Measurements from ENCODE around the gene TOMM5.

Gene TOMM5

DNA sequence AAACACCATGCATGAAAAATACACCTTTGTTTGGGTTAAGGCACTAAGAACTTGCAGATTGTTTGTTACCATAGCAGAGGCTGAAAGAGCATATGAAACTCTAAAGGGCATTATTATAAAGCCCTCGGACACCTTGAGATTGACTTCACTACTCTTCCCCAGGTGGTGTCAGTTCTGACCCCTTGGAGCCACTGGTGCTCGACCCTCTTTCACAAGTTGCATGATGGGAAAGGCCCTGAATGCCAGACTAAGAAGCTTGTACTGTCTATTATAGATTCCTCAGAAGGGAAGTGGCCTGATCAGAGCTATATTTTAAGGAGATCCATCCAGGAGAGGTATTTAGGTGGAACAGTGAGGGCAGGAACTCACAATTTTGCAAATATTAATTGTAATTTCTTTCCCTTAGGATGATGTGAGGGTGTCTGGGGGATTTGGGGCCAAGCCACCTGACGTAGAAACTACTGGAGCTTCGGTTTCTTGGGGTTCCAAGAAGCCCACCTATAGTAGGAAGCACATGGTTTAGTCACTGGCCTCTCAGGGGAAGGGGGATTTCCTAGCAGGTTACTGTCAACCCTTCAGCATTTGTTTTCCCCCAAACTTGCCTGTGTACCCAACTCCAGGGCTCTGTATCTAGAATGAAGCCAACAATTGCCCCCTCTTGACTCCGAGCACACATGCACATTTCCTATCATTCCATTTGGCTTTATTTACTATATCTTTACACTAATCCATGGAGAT lies 32.4 kb downstream of the TOMM5 start:
- no peak for FAIRE-seq

DNA sequence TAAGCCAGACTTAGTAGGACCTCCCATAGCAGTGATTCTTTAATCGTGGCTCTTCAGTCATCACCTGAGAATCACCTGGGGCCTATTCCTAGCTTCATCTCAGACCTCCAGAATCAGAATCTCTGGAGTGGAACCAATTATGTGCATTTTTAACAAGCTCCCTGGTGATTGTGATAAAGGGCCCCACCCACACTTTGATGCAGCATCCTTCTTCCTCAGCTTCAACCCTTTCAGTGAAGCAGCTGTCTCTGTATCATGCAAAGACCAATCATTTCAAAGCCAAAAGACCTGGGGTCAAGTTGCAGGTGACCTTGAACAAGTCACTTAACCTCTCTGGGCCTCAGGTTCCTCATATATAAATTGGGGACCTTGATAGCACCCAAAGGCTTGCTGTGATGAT lies 33.3 kb downstream of the TOMM5 start:
- FAIRE-seq = no peak

DNA sequence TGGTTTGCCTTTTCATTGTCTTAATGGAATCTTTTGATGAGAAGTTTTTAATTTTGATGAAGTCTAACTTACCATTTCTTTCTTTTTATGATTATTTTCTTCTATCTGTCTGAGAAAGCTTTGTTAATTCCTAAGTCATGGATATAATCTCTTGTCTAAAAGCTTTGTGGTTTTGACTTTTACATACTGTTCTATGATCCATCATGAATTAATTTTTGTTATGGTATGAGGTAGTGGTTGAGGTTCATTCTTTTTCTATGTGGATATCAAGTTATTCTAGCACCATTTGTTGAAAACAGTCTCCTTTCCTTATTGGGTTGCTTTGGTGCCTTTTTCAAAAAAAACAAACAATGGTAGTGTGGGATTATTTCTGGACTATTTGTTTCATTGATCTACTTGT lies 36.6 kb downstream of the TOMM5 start:
- no peak for FAIRE-seq

DNA sequence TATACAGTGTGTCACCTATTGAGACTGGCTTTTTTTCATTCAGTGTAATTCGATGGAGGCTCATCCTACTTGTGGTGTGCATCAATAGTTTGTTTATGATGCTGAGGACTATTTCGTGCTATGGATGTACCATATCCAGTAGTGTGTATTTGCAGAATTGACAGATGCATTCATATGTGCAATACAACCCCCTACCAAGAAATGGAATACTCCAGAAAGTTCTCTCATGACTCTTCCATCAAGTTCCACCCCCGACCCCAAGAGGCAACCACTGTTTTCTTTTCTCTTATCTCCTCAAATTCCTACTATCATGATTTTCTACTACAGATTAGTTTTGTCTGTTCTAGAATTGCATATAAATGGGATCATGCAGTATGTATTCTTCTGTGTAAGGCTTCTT lies 38.1 kb downstream of the TOMM5 start:
- FAIRE-seq = no peak

DNA sequence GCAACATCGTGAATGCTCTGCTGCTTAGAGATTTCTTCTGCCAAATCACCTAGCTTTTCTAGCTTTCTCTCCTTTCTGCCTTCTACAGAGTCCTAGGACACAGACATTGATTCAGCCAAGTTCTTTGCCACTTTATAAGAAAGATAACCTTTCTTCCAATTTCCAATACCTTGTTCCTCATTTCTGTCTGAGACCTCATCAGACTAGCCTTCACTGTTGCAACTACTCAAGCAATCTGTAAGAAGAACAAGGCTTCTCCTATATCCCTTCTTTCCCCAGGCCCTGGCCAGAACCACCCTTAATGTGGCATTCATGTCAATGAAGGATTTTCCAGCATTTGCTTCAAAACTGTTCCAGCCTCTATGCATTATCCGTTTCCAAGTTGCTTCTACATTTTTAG lies 40.5 kb downstream of the TOMM5 start:
- FAIRE-seq = no peak

DNA sequence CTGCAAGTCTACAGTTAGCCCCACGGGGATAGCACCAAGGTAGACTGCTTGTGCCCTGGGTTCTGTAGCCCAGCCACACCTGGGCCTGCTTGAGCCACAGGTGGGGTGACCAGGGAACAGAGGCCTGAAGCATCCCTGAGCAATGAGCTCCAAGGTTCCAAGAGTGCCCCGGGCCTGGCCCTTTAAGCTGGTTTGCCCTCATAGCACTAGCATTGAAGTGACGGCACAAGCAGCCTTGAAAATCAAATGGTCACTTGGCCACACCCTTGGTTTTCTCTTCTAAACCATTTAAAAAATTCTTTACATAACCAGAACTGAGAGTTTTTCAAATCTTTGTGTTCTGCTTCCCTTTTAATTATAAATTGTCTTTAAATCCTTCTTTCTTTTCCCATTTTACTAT lies 40.9 kb downstream of the TOMM5 start:
- no peak for FAIRE-seq

DNA sequence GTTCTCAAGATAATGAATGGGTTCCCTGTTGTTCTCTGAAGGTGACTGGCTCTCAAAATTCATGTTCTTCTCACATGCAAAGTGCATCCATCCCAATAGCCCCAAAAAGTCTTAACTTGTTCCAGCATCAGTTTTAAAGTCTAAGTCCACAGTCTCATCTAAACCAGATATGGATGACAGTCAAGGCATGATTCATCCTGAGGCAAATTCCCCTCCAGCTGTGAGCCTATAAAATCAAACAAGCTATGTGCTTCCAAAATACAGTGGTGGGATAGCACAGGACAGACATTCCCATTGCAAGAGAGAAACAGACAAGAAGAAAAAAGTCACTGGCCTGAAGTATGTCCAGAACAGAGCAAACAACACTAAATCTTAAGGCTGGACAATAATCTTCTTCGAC lies 41.6 kb downstream of the TOMM5 start:
- no peak for FAIRE-seq

DNA sequence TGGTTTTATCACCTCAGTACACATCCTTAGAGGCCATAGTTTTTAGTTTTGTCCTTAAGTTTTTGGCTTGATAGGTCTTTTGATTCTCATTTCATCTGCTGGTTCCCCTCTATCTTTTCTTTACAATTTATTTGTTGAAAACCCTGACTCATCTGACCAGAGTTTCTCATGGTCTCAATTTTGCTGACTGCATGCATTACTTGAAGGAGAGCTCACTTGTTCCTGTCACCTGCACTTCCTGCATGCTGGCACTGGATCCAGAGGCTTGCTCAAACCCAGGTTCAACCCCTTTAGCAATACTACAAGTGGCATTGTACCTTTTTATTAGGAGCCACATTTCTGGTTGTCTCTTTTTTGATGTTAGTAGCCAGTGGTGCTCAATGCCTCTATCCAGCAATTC lies 42.9 kb downstream of the TOMM5 start:
- FAIRE-seq = no peak

DNA sequence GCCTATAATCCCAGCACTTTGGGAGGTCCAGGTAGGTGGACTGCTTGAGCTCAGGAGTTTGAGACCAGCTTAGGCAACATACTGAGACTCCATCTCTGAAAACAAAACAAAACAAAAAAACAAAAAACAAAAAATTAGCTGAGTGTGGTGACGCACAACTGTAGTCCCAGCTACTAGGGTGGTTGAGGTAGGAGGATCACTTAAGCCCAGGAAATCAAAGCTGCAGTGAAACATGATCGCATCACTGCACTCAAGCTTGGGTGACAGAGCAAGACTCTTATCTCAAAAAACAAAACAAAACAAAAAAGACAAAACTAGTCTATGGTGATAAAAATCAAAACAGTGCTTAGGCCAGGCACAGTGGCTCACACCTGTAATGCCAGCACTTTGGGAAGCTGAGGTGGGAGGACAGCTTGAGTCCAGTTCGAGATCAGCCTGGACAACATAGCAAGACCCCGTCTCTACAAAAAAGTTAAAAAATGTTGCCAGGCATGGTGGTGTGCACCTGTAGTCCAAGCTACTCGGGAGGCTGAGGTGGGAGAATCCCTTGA lies 45.0 kb downstream of the TOMM5 start:
- no peak for FAIRE-seq

DNA sequence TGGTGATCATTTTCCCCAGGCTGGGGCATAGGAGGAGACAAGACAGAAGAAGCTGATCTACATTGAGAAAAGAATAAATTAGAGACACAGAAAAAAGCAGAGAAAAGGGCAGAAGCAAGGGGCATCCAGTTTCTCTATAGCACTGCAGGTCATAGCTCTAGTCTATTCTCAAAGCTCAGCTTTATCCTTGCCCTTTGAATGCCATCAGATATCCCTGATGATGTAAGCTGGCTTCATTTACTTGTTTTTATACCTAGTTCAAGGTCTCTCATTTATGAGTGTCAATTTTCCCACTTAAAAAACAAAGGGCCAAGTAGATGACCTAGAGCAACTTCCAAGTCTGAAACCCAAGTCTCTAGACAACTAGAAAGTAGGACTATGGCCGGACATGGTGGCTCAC lies 48.9 kb downstream of the TOMM5 start:
- no peak for FAIRE-seq

DNA sequence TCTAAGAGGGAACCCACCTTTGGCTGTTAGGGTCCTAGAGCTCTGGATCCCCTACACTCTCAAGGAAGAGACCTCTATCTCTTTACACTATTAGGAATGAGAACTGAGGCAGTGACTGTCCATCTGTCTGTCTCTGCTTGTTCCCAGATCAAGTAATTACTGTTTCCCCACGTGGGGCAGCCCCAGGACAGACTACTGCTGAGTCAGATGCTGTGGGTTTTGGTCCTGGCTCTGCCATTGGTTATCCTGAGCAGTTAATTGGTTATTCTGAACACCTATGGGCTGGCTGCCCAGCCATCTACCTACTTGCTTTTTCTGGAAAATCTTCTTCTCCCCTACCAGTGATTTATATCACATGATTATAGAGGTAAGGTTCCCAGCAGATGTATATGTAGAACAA lies 49.5 kb downstream of the TOMM5 start:
- FAIRE-seq = no peak

DNA sequence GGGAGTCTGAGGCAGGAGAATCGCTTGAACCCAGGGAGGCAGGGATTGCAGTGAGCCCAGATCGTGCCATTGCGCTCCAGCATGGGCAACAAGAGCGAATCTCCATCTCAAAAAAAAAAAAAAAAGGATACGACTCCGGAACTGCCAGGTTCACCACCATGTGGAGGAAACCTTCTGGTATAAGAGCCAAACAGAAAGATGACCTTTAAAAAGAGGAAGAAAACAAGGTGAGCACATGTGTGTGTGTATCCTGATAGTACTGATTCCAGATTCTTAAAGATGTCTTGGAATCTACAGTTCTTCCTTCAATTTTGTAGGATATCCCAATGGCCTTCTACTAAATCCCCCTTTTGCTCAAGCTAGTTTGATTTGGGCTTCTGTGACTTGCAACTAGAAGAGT lies 49.9 kb downstream of the TOMM5 start:
- FAIRE-seq = no peak

DNA sequence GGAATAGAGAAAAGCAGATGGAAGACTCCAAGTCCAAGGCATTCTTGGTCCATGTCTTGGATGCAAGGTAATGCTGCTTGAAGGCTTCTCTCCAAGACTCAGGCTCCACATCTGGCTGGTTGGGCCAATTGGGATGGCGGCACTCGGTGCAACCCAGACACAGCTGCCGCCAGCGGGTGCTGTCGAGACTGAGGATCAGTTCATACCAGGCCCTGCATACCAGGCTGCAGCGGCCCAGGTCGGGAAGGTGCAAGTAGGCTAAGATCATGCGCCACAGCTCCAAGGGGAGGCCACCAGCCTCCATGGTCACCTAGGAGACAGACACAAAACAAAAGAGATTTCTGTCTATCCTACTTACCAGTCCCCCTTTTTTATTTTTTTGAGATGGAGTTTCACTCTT lies 50.9 kb downstream of the TOMM5 start:
- no peak for FAIRE-seq

DNA sequence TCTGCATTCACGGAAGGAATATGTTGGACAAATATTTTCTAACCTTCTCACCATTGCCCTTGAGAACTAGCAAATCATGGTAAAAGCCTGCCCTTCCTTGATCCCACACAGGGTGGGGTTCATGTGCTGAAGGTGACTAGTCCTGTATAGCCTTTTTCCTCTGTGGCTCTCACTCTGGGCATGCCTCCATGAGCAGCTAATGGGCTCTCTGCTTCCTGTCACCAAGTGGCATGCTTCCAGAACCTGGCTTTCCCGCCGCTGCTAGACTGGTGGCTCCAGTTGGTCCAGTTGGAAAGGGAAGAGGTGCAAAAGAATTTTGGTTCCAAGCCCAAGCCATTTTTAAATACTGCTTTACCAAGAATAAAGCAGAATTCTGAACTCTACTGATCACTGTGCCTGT lies 51.8 kb downstream of the TOMM5 start:
- no peak for FAIRE-seq

DNA sequence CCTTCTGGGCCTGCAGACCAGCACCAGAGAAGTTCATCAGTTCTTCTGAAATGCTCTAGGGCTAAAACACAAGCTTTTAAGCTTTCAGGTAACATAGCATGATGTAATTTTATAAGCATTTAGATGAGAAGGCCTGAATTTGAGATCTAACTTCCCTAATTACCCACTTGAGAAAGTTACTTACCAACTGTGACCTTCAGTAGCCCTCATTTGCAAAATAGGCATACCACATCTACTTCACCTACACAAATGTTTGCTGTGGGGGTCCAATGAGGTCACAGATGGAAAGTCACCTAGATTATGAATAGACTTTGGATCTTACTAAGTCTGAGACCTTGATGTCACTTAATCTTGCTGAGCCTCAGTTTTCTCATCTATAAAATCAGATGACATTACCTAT lies 52.8 kb downstream of the TOMM5 start:
- no peak for FAIRE-seq
